ENCODE data around the gene CD8B.

Gene CD8B

GRCh38 chr2:86825693-86826381 lies 35.8 kb downstream of the CD8B start:
- H3K4me3 ChIP-seq (ENCODE audit: low read depth, low read length) = no peak overlapping the region
- DNase-seq (ENCODE audit: low read depth) = no peak
- no peak for TF ChIP-seq CTCF (conservative IDR thresholded peaks at IDR 0.05; ENCODE audit: low read depth, low read length)

- TF ChIP-seq CTCF (conservative IDR thresholded peaks at IDR 0.05; ENCODE audit: low read depth, low read length) = no peak
- DNase-seq (ENCODE audit: low read depth) = no peak
- no peak overlapping the region for H3K4me3 ChIP-seq (ENCODE audit: low read depth, low read length)
These were observed 36.5 kb downstream of the CD8B start for GRCh38 chr2:86825036-86825692.

- no peak for DNase-seq (ENCODE audit: low read depth)
- no peak overlapping the region for H3K4me3 ChIP-seq (ENCODE audit: low read depth, low read length)
- no peak for TF ChIP-seq CTCF (conservative IDR thresholded peaks at IDR 0.05; ENCODE audit: low read depth, low read length)
These were observed 38.9 kb downstream of the CD8B start for GRCh38 chr2:86822668-86823345.

GRCh38 chr2:86821842-86822241 lies 39.8 kb downstream of the CD8B start:
- no peak for DNase-seq (ENCODE audit: low read depth)
- no peak overlapping the region for H3K4me3 ChIP-seq (ENCODE audit: low read depth, low read length)

GRCh38 chr2:86821306-86821705 lies 40.4 kb downstream of the CD8B start:
- no peak overlapping the region for H3K4me3 ChIP-seq (ENCODE audit: low read depth, low read length)
- DNase-seq (ENCODE audit: low read depth) = no peak
- no peak for TF ChIP-seq CTCF (conservative IDR thresholded peaks at IDR 0.05; ENCODE audit: low read depth, low read length)

More at GRCh38 chr2:86821842-86822241, 39.8 kb downstream of the CD8B start:
- TF ChIP-seq CTCF (conservative IDR thresholded peaks at IDR 0.05; ENCODE audit: low read depth, low read length) = no peak

- no peak overlapping the region for H3K4me3 ChIP-seq (ENCODE audit: low read depth, low read length)
- no peak for DNase-seq (ENCODE audit: low read depth)
- no peak for TF ChIP-seq CTCF (conservative IDR thresholded peaks at IDR 0.05; ENCODE audit: low read depth, low read length)
These were observed 42.7 kb downstream of the CD8B start for GRCh38 chr2:86818957-86819356.
